Trophoblast cell (in vitro differentiated cells and primary cell): Measurements from ENCODE around the gene PJA2.

Experiments used
- DNase-seq, 2 donors: peaks; one replicate each; pipeline ENCODE4 v3.0.0-alpha.2; 2016
- H2AFZ ChIP-seq: 2 replicates; pipeline ENCODE4 v1.6.1; 2013; ENCODE audit warnings: low read length, moderate library complexity, mild to moderate bottlenecking; ENCODE audit not compliant: insufficient read depth, poor library complexity
- H2AK5ac ChIP-seq: 2 replicates; pipeline ENCODE4 v1.6.1; 2013; ENCODE audit warnings: mild to moderate bottlenecking, low read length
- H2BK120ac ChIP-seq: 2 replicates; pipeline ENCODE4 v1.6.1; 2013; ENCODE audit warnings: low read length, mild to moderate bottlenecking, moderate library complexity; ENCODE audit not compliant: insufficient read depth, poor library complexity
- H2BK12ac ChIP-seq: 2 replicates; pipeline ENCODE4 v1.6.1; 2013; ENCODE audit warnings: mild to moderate bottlenecking, low read length, moderate library complexity
- H2BK5ac ChIP-seq: 2 replicates; pipeline ENCODE4 v1.6.1; 2013; ENCODE audit warnings: low read length, low read depth, moderate library complexity, mild to moderate bottlenecking; ENCODE audit not compliant: poor library complexity
- H3K14ac ChIP-seq: 2 replicates; pipeline ENCODE4 v1.6.1; 2013; ENCODE audit warnings: mild to moderate bottlenecking, low read length
- H3K18ac ChIP-seq: 2 replicates; pipeline ENCODE4 v1.6.1; 2013; ENCODE audit warnings: mild to moderate bottlenecking, low read length
- H3K23ac ChIP-seq: 2 replicates; pipeline ENCODE4 v1.6.1; 2013; ENCODE audit warnings: low read length
- H3K27ac ChIP-seq: 2 replicates; pipeline ENCODE4 v1.5.1; 2013; ENCODE audit warnings: low read depth, mild to moderate bottlenecking, inconsistent platforms, low read length, moderate library complexity
- H3K27me3 ChIP-seq: 2 replicates; pipeline ENCODE4 v1.6.1; 2013; ENCODE audit warnings: inconsistent platforms, mild to moderate bottlenecking, low read length, moderate library complexity; ENCODE audit not compliant: insufficient read depth
- H3K36me3 ChIP-seq, 2 experiments: 1 replicate in 1 of 2; 2 replicates in 1 of 2; pipeline ENCODE4 v1.6.1; 2013; ENCODE audit warnings: low read length in 2 of 2, mild to moderate bottlenecking in 2 of 2, moderate library complexity in 1 of 2; ENCODE audit not compliant: insufficient read depth in 2 of 2, control insufficient read depth in 1 of 2
- H3K4ac ChIP-seq: 2 replicates; pipeline ENCODE4 v1.6.1; 2013; ENCODE audit warnings: low read depth, mild to moderate bottlenecking, low read length, moderate library complexity
- H3K4me1 ChIP-seq, 2 experiments: 1 replicate in 1 of 2; 2 replicates in 1 of 2; pipeline ENCODE4 v1.6.1; 2013; ENCODE audit warnings: low read length in 2 of 2, mild to moderate bottlenecking in 2 of 2, moderate library complexity in 1 of 2; ENCODE audit not compliant: insufficient read depth in 2 of 2, control insufficient read depth in 1 of 2
- H3K4me2 ChIP-seq: 2 replicates; pipeline ENCODE4 v1.6.1; 2013; ENCODE audit warnings: inconsistent platforms, mild to moderate bottlenecking, low read length, moderate library complexity
- H3K4me3 ChIP-seq: 2 replicates; pipeline ENCODE4 v1.5.1; 2013; ENCODE audit warnings: mild to moderate bottlenecking, low read depth, low read length, inconsistent platforms
- H3K79me1 ChIP-seq: one replicate; pipeline ENCODE4 v1.6.1; 2013; ENCODE audit warnings: low read length
- H3K79me2 ChIP-seq: 2 replicates; pipeline ENCODE4 v1.6.1; 2013; ENCODE audit warnings: low read length, mild to moderate bottlenecking; ENCODE audit not compliant: control insufficient read depth, insufficient read depth, poor library complexity
- H3K9ac ChIP-seq: 2 replicates; pipeline ENCODE4 v1.6.1; 2013; ENCODE audit warnings: mild to moderate bottlenecking, low read length
- H3K9me3 ChIP-seq: 2 replicates; pipeline ENCODE4 v1.6.1; 2013; ENCODE audit warnings: low read depth, mild to moderate bottlenecking, control low read depth, inconsistent platforms, low read length; ENCODE audit not compliant: insufficient read depth
- H4K12ac ChIP-seq: 2 replicates; pipeline ENCODE4 v1.6.1; 2013; ENCODE audit warnings: low read depth, mild to moderate bottlenecking, low read length, moderate library complexity
- H4K8ac ChIP-seq: 2 replicates; pipeline ENCODE4 v1.6.1; 2013; ENCODE audit warnings: low read depth, mild to moderate bottlenecking, low read length, moderate library complexity
- H4K91ac ChIP-seq: one replicate; pipeline ENCODE4 v1.6.1; 2013; ENCODE audit warnings: low read depth, mild to moderate bottlenecking, low read length, moderate library complexity
- WGBS: extraction: QIAGEN DNeasy Blood & Tissue Kit; methylation state at CpG from one replicate; pipeline ENCODE4 v1.1.7; 2013; ENCODE audit warnings: missing lambda C conversion rate; ENCODE audit not compliant: insufficient read length, insufficient coverage; ENCODE audit errors: extremely low coverage; 5-methylcytosine and 5-hydroxymethylcytosine counted together

Gene PJA2

DNA sequence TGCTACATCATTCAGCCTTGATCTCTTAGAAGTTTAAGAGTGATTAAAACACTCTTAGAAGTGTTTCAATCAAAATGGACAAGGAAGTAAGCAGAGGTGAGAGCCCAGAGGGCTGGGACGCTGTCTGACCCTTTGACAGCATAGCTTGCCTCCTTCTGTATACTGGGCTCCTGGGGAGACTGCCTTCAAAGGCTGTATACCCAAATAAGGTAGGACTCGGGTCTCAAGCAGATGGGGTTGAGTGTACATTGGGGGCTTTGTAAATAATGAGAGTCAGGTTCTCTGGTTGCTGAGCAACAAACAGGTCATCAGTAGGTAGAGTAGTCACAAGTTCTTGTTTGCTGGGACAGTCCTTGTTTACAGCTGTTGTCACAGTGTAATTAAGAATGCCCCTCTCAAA is 97.1 kb downstream of the PJA2 start:
- H4K91ac ChIP-seq, result no peak overlapping the region
- no peak overlapping the region for H2AK5ac ChIP-seq
- peaks cover 0 to 2% of the 10 kb centered on the region in 2 experiments for H3K4me1 ChIP-seq
- H3K4ac ChIP-seq, result no peak overlapping the region
- no peak overlapping the region for H2BK12ac ChIP-seq
- no peak overlapping the region for H3K14ac ChIP-seq
- H2BK5ac ChIP-seq, result no peak overlapping the region
- H2AFZ ChIP-seq, result no peak overlapping the region
- DNase-seq, result no peak
- H2BK120ac ChIP-seq, result no peak overlapping the region
- H3K23ac ChIP-seq, result no peak overlapping the region
- H3K4me3 ChIP-seq, result no peak overlapping the region
- H4K12ac ChIP-seq, result no peak overlapping the region
- WGBS, result no CpG with 5 or more reads among the region's 2 CpGs
- H3K79me2 ChIP-seq, result no peaks in the 10 kb centered on the region
- no peaks in the 10 kb centered on the region for H3K36me3 ChIP-seq
- no peaks in the 10 kb centered on the region for H3K79me1 ChIP-seq
- H3K27me3 ChIP-seq, result no peaks in the 10 kb centered on the region
- no peak overlapping the region for H3K4me2 ChIP-seq
- no peak overlapping the region for H3K27ac ChIP-seq
- H3K9me3 ChIP-seq, result no peaks in the 10 kb centered on the region
- H3K9ac ChIP-seq, result no peak overlapping the region
- H4K8ac ChIP-seq, result no peak overlapping the region
- H3K18ac ChIP-seq, result no peak overlapping the region

DNA sequence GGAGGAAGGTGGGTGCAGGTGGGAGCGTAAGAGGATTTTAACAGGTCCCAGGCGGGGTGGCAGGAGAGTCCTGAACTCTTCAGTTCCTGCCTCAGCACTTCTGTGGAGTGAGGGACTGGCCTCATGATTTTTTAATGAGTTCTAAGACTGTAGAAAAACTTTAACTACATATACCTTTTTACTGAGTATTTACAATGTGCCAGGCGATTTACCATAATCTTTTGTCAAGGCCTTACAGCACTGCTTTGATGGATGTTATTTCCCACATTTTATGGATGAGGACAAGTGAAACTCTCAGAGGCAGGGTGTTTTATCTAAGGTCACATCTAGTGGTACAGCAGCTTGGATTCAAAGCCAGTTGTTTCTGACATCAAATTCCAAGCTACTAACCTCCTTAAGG is 99.5 kb downstream of the PJA2 start:
- Histone ChIP-seq H3K79me2 (no peaks in the 10 kb centered on the region), H4K91ac (no peak overlapping the region), H3K18ac (no peak overlapping the region), H3K23ac (no peak overlapping the region), H2AK5ac (no peak overlapping the region), H2BK12ac (no peak overlapping the region), H2AFZ (no peak overlapping the region), H3K79me1 (no peaks in the 10 kb centered on the region), H3K9me3 (no peaks in the 10 kb centered on the region), H2BK120ac (no peak overlapping the region), H3K4me3 (no peak overlapping the region), H3K36me3 (no peaks in the 10 kb centered on the region), H4K12ac (no peak overlapping the region), H3K27me3 (no peaks in the 10 kb centered on the region), H3K14ac (no peak overlapping the region), H4K8ac (no peak overlapping the region), H3K27ac (no peak overlapping the region), H2BK5ac (no peak overlapping the region), H3K4me2 (no peak overlapping the region), H3K4ac (no peak overlapping the region), H3K4me1 (peaks cover 0 to 2% of the 10 kb centered on the region in 2 experiments), H3K9ac (no peak overlapping the region)
- no peak for DNase-seq
- no CpG with 5 or more reads among the region's 3 CpGs for WGBS

DNA sequence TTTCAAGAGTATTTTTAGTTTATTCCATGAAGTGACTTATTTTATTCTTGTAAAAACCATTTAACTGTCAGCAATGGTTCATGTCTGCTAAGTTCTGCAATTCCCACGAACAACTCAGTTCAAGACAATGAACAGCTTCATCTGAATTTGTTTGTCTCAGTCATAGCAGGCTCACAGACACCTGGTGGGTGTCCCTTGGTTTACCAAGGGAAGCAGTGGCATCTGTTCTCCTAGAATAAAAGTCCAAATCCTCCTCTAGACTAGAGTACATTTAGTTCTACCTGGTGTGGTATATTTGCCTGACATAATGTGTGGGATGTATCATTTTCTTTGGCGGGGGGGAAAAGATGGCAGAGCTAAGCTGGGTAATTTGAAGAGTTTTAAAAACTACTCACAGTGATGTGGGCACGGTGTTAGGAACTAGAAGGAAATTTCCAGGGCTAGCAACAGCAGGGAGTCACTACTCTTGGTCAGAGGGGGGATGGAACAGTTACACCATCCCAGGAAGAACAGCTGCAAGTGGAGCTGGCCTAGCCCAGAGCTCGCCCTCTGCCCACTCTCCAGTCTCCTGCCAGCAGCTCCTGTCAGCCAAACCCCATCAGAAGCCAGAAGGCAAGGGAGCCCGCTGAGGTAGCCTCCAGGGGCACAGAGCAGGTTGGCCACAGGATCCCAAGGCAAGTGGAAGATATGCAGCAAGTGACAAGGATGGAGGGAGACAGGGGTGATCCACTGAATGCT is 100.3 kb downstream of the PJA2 start:
- H4K91ac ChIP-seq, result no peak overlapping the region
- no peak overlapping the region for H3K4me3 ChIP-seq
- no peak overlapping the region for H2AK5ac ChIP-seq
- WGBS, result no CpG with 5 or more reads among the region's 5 CpGs
- no peak overlapping the region for H2AFZ ChIP-seq
- no peaks in the 10 kb centered on the region for H3K79me2 ChIP-seq
- no peak overlapping the region for H3K4me2 ChIP-seq
- H3K14ac ChIP-seq, result no peak overlapping the region
- H3K4ac ChIP-seq, result no peak overlapping the region
- H3K9ac ChIP-seq, result no peak overlapping the region
- H3K4me1 ChIP-seq, result peaks cover 0 to 2% of the 10 kb centered on the region in 2 experiments
- no peak overlapping the region for H3K27ac ChIP-seq
- no peak overlapping the region for H2BK120ac ChIP-seq
- no peaks in the 10 kb centered on the region for H3K9me3 ChIP-seq
- no peak overlapping the region for H2BK12ac ChIP-seq
- no peaks in the 10 kb centered on the region for H3K79me1 ChIP-seq
- H4K8ac ChIP-seq, result no peak overlapping the region
- H2BK5ac ChIP-seq, result no peak overlapping the region
- no peak overlapping the region for H3K23ac ChIP-seq
- no peaks in the 10 kb centered on the region for H3K27me3 ChIP-seq
- no peak for DNase-seq
- H4K12ac ChIP-seq, result no peak overlapping the region
- H3K36me3 ChIP-seq, result no peaks in the 10 kb centered on the region
- H3K18ac ChIP-seq, result no peak overlapping the region

DNA sequence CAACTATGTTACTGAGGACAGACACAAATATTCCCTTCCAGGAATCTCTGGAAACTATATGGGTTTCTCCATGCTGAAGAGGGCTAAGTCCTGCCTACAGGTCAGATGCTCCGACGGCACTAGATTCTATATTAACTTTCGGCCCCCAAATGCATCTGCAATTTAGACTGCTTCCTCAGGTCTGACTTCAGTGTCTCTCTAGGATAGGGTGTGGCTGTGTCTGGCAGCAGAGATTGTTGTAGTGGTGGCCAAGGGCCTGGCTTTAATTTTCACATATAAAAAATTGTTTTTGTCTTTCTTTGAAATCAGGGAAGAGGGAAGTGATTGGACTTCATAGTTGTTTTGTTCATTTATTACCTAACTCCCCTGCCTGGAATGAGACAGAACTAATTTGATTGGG is 101.8 kb downstream of the PJA2 start:
- Histone ChIP-seq H3K9me3 (no peaks in the 10 kb centered on the region), H4K91ac (no peak overlapping the region), H2BK120ac (no peak overlapping the region), H3K14ac (no peak overlapping the region), H2AFZ (no peak overlapping the region), H3K27me3 (no peaks in the 10 kb centered on the region), H3K23ac (no peak overlapping the region), H3K4me3 (no peak overlapping the region), H3K79me2 (no peaks in the 10 kb centered on the region), H3K79me1 (no peaks in the 10 kb centered on the region), H3K4me1 (peaks cover 0 to 2% of the 10 kb centered on the region in 2 experiments), H4K12ac (no peak overlapping the region), H4K8ac (no peak overlapping the region), H3K4ac (no peak overlapping the region), H3K4me2 (no peak overlapping the region), H2BK5ac (no peak overlapping the region), H3K27ac (no peak overlapping the region), H2BK12ac (no peak overlapping the region), H3K36me3 (no peaks in the 10 kb centered on the region), H3K9ac (no peak overlapping the region), H3K18ac (no peak overlapping the region), H2AK5ac (no peak overlapping the region)
- no peak for DNase-seq
- WGBS, result no CpG with 5 or more reads among the region's 3 CpGs
